ENCODE data around the gene SLCO2A1.

DNA sequence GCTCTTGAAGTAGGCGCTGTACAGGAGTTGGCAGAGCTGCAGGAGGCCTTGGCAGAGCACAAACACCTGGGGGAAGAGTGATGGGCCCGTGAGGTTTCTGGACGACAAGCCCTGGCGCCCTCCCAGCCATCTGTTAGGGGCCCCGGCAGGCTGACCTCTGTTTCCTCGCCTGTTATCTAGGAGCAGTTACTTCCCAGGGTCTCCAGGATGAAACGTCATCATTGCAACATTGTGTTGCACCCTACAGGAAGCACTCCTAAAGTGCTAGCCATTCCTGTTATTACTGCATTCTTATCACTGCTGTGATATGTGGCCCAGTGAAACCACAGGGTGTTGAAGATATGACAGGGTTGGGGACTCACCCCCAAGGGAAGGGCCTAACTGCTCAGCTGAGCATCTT, 50.2 kb downstream of the SLCO2A1 start:
- TF ChIP-seq FOXM1 (IDR thresholded peaks at IDR 0.05; ENCODE audit: borderline replicate concordance) (no peak), ARNT (IDR thresholded peaks at IDR 0.05) (no peak), BHLHE40 (IDR thresholded peaks at IDR 0.05; ENCODE audit: borderline replicate concordance) (no peak), NFRKB (IDR thresholded peaks at IDR 0.05) (no peak), ZNF384 (IDR thresholded peaks at IDR 0.05) (no peak), SP1 (IDR thresholded peaks at IDR 0.05) (no peak), TARDBP (IDR thresholded peaks at IDR 0.05) (no peak)

All from HEK293T (cell line).